HepG2 (cell line): Measurements from ENCODE around the gene STYXL1. TPM values are rescaled to one million over a fixed set of nuclear protein-coding genes. Genes with fewer than 3 reads are reported as not detected.

Source experiments
- ATAC-seq: fragments of 200-7000 bp; cut with Tn5 transposase; 3 replicates; pipeline ENCODE4 v1.9.1; 2020; ENCODE audit warnings: mild to moderate bottlenecking, moderate library complexity
- BruUV-seq: library from RNA; stranded (reverse); fragments of 400-500 nt; replicated peaks from 2 replicates; lab custom pipeline; 2021; lab: Mats Ljungman, UMichigan
- CTCF ChIA-PET: fragments of 300-600 bp; formaldehyde crosslinking; extraction: SDS; loops from one replicate; lab custom pipeline; 2021; ENCODE audit warnings: low total read pairs, inconsistent platforms, low intra/inter-chr PET ratio; lab: Yijun Ruan, JAX
- POLR2A ChIA-PET: fragments of 350-600 bp; sonication (Branson Sonifier 250); formaldehyde crosslinking; loops from one replicate; lab custom pipeline; 2020; ENCODE audit warnings: antibody characterized with exemption, inconsistent platforms; lab: Yijun Ruan, JAX
- DNase-seq: peaks from one replicate; pipeline ENCODE4 v3.0.0-alpha.2; 2015; ENCODE audit warnings: low spot score
- FAIRE-seq: peaks from 3 replicates; lab custom pipeline; 2011; peaks lifted over from hg19 to GRCh38; lab: Jason Lieb, UNC
- H2AFZ ChIP-seq: one replicate; pipeline ENCODE4 v1.6.1; 2011; ENCODE audit warnings: low read length, inconsistent platforms
- H3K27ac ChIP-seq: fragments of 300-600 bp; 3 replicates; pipeline ENCODE4 v1.8.0; 2011; ENCODE audit warnings: mixed run types, mild to moderate bottlenecking, mixed read lengths, low read length, inconsistent platforms; ENCODE audit not compliant: insufficient read depth; ENCODE audit errors: extremely low read length
- H3K27me3 ChIP-seq, 2 experiments: fragments of 200-600 bp in 1 of 2; 2 replicates in 1 of 2; 3 replicates in 1 of 2; pipeline versions ENCODE4 v1.6.0 to v1.8.0; 2011; ENCODE audit warnings: low read length in 2 of 2, mild to moderate bottlenecking in 2 of 2, moderate library complexity in 2 of 2, inconsistent platforms in 1 of 2; ENCODE audit not compliant: insufficient read depth in 2 of 2, control insufficient read depth in 1 of 2
- H3K36me3 ChIP-seq, 2 experiments: fragments of 200-600 bp in 1 of 2; replicated peaks in 1 of 2; 2 replicates in 1 of 2; 3 replicates in 1 of 2; pipeline versions ENCODE4 v1.5.1 to v1.8.0; 2011; ENCODE audit warnings: low read length in 2 of 2, inconsistent platforms in 1 of 2; ENCODE audit not compliant: insufficient read depth in 2 of 2, control insufficient read depth in 1 of 2
- H3K4me1 ChIP-seq: 2 replicates; pipeline ENCODE4 v1.5.1; 2012; ENCODE audit warnings: low read length, inconsistent platforms; ENCODE audit not compliant: insufficient read depth
- H3K4me2 ChIP-seq: 2 replicates; pipeline ENCODE4 v1.6.0; 2011; ENCODE audit warnings: low read depth, low read length, inconsistent platforms
- H3K4me3 ChIP-seq, 3 experiments: fragments of 200-600 bp in 1 of 3; sonication (generic), shearing (Covaris generic) in 1 of 3; replicated peaks in 1 of 3; 2 replicates each; pipeline ENCODE4 v1.5.1; 2011 to 2016; ENCODE audit warnings: low read length in 3 of 3, inconsistent platforms in 2 of 3, low read depth in 2 of 3, mild to moderate bottlenecking in 2 of 3, control low read depth in 1 of 3, mixed read lengths in 1 of 3; ENCODE audit not compliant: insufficient read depth in 1 of 3
- H3K79me2 ChIP-seq: one replicate; pipeline ENCODE4 v1.6.1; 2011; ENCODE audit warnings: low read length, inconsistent platforms; ENCODE audit not compliant: insufficient read depth
- H3K9ac ChIP-seq: 2 replicates; pipeline ENCODE4 v1.6.0; 2011; ENCODE audit warnings: mild to moderate bottlenecking, low read depth, low read length, inconsistent platforms; ENCODE audit not compliant: insufficient read depth
- H3K9me3 ChIP-seq: 2 replicates; pipeline ENCODE4 v1.5.1; 2012; ENCODE audit warnings: mild to moderate bottlenecking, low read length
- H4K20me1 ChIP-seq: 2 replicates; pipeline ENCODE4 v1.6.0; 2011; ENCODE audit warnings: inconsistent platforms, mild to moderate bottlenecking, low read length, moderate library complexity; ENCODE audit not compliant: insufficient read depth
- AGO2 ChIP-seq: fragments of 200-400 bp; formaldehyde crosslinking; optimal IDR thresholded peaks from 2 replicates; pipeline ENCODE3; 2017; ENCODE audit warnings: mild to moderate bottlenecking, low read depth, low read length, moderate library complexity
- FOXC1 ChIP-seq: sonication (generic); formaldehyde crosslinking; IDR thresholded peaks from 2 replicates; pipeline ENCODE4 v1.8.0; 2022; ENCODE audit warnings: mild to moderate bottlenecking, missing genetic modification reagents, borderline replicate concordance
- KAT2B ChIP-seq: fragments of 150-350 bp; IDR thresholded peaks from 2 replicates; pipeline ENCODE4 v1.6.1; 2014; ENCODE audit warnings: low read depth, low read length, borderline replicate concordance
- POLR2A ChIP-seq, 2 experiments: IDR thresholded peaks; 2 replicates each; pipeline ENCODE4 v1.6.1; 2011; ENCODE audit warnings: low read depth in 2 of 2, low read length in 2 of 2, mild to moderate bottlenecking in 1 of 2, moderate library complexity in 1 of 2; ENCODE audit not compliant: insufficient read depth in 1 of 2
- POLR2G ChIP-seq: fragments of 200-400 bp; formaldehyde crosslinking; IDR thresholded peaks from 2 replicates; pipeline ENCODE4 v1.6.1; 2018; ENCODE audit warnings: mild to moderate bottlenecking, low read depth, low read length, moderate library complexity
- REST ChIP-seq, 2 experiments: IDR thresholded peaks; 2 replicates each; pipeline ENCODE4 v1.6.1; 2011 to 2012; ENCODE audit warnings: low read length in 2 of 2, borderline replicate concordance in 1 of 2, low read depth in 1 of 2, mild to moderate bottlenecking in 1 of 2, moderate library complexity in 1 of 2
- ZNF282 ChIP-seq: fragments of 450-650 bp; IDR thresholded peaks from 2 replicates; pipeline ENCODE4 v1.6.1; 2018; ENCODE audit not compliant: partially characterized antibody
- ZNF350 ChIP-seq: sonication (generic); formaldehyde crosslinking; IDR thresholded peaks from 2 replicates; pipeline ENCODE4 v1.4.0; 2020; ENCODE audit warnings: mild to moderate bottlenecking, low read depth, missing genetic modification reagents, borderline replicate concordance
- ZNF496 ChIP-seq: sonication (generic); formaldehyde crosslinking; IDR thresholded peaks from 2 replicates; pipeline ENCODE4 v1.8.1; 2023; ENCODE audit warnings: mild to moderate bottlenecking, moderate library complexity, missing genetic modification reagents; ENCODE audit not compliant: insufficient replicate concordance
- WGBS: methylation state at CpG from one replicate; pipeline ENCODE4 v1.1.6; 2017; ENCODE audit warnings: low lambda C conversion rate; 5-methylcytosine and 5-hydroxymethylcytosine counted together
- in situ Hi-C: cut with HindIII; loops from 2 replicates; pipeline ENCODE4 v1.10.0; 2017; ENCODE audit warnings: low pct_unique_long_range_greater_than_20kb; ENCODE audit not compliant: extremely low pct_ligation_motif_present
- intact Hi-C: fragments of 100-400 bp; cut with micrococcal nuclease; formaldehyde crosslinking; loops from one replicate; pipeline ENCODE4 v1.10.0; 2022; ENCODE audit not compliant: unreplicated experiment
- polyA plus RNA-seq, 8 experiments: library from polyadenylated mRNA; depleted of rRNA in 3 of 8; stranded (reverse) in 7 of 8; unstranded in 1 of 8; fragments of >200 nt; fragmentation: Illumina TruSeq in 4 of 8; extraction: Trizol in 4 of 8; gene quantifications; 2 replicates each; pipeline versions ENCODE4 v1.2.1 to v1.2.3, GENCODE V29; 2011 to 2016; ENCODE audit warnings: low read depth in 4 of 8, missing spikeins in 1 of 8, mixed read lengths in 1 of 8; ENCODE audit not compliant: insufficient read depth in 1 of 8
- total RNA-seq, 5 experiments: library from RNA; depleted of rRNA; stranded (reverse); fragments of >200 nt; fragmentation: Illumina TruSeq; extraction: Trizol; gene quantifications; 2 replicates each; pipeline ENCODE4 v1.2.3, GENCODE V29; 2016; ENCODE audit warnings: low read depth in 1 of 5

The STYXL1 gene
- total and polyA plus RNA-seq, 2 of the 13 experiments (the other 11 are each of a cell fraction or from before 2014, with no cell fraction given) = 23.9 to 38.3 TPM

- intact Hi-C loops = no loop called here
- Histone ChIP-seq H3K79me2 (no peaks in the 10 kb centered on the region), H3K36me3 (peaks cover 39 to 70% of the 10 kb centered on the region in 2 experiments), H3K4me2 (no peak overlapping the region), H3K27ac (no peak overlapping the region), H3K9me3 (no peaks in the 10 kb centered on the region), H3K4me1 (peaks cover 21% of the 10 kb centered on the region), H3K9ac (no peak overlapping the region), H3K27me3 (no peaks in the 10 kb centered on the region), H3K4me3 (no peak overlapping the region), H2AFZ (no peak overlapping the region), H4K20me1 (no peaks in the 10 kb centered on the region; the same call in 1 of the 2 replicates)
- ChIA-PET POLR2A (no interaction called here), CTCF (no interaction called here)
- ATAC-seq (peak; percentile 2), DNase-seq (no peak), FAIRE-seq (no peak)
- in situ Hi-C loops = loop anchor here (5.0 kb wide), 1 partner anchor 67 kb away; no protein-coding TSS in a partner anchor
- WGBS = 94% methylated on average over 12 of the region's 14 CpGs
- TF ChIP-seq KAT2B (no peak), POLR2G (peak; percentile 29; the same call in 1 of the 2 replicates), AGO2 (no peak), POLR2A (IDR thresholded peaks at IDR 0.05; ENCODE audit: insufficient read depth in 1 of 2, low read depth in 2 of 2, low read length in 2 of 2) (0 out of 4 replicates have a peak, but pooled peaks of 1 of the 2 experiments have one; percentile 24), FOXC1 (CRISPR knock-in tag) (no peak), ZNF282 (no peak), ZNF496 (CRISPR knock-in tag) (no peak), ZNF350 (CRISPR knock-in tag) (no peak), REST (IDR thresholded peaks at IDR 0.05; ENCODE audit: borderline replicate concordance in 1 of 2, low read depth in 1 of 2, low read length in 2 of 2) (no peak)
- TSS peak; percentile 15 for BruUV-seq
Measured at GRCh38 chr7:76065016-76065612, 17.3 kb upstream of the STYXL1 start.
